ENCODE results near the gene NPM3.

NPM3 gene

GRCh38 chr10:101773923-101774588, 9.2 kb downstream of the NPM3 start:
- DNase-seq: no peak

DNA sequence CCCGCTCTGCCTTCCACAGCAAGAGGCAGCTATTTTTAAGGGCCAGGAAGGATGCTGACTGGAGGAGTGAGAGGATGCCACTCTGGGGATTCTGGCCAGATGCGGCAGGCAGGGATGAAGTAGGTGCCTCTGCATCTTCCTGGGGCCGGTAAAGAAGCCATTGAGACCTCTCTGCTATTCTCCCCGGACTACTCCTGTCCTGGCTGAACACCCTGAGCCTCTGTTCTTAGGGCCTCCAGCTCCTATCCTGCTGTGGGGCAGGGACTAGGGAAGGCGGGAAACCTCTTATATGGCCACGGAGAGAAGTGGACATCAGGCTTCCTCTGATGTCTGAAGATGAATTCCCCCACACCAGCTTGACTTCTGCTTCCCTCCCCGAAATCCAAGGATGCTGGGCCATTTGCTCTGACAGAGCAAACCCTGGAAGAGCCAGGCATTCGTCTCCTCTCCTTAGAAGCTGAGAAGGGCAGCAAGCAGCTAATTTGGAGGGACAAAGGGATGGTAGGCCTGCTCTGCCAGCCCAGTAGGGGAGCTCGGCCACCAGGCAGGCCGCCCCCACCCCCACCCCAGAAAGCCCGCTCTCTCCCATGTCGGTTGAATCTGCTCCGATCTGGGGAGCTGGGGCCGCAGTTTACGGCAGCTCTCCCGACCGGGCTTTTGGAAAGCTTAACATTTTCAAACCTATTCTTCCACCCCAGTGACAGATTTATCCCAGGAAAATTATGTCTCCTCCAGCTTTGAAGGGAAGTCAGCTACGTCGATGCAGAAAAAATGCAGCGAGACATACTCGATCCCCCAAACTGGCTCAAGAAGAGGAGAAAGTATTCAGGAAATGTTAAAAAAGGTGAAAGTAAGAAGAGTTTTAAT, 10.1 kb downstream of the NPM3 start:
- no peak for DNase-seq

- no peak for DNase-seq
These were observed 11.0 kb downstream of the NPM3 start for GRCh38 chr10:101772017-101772894.

DNA sequence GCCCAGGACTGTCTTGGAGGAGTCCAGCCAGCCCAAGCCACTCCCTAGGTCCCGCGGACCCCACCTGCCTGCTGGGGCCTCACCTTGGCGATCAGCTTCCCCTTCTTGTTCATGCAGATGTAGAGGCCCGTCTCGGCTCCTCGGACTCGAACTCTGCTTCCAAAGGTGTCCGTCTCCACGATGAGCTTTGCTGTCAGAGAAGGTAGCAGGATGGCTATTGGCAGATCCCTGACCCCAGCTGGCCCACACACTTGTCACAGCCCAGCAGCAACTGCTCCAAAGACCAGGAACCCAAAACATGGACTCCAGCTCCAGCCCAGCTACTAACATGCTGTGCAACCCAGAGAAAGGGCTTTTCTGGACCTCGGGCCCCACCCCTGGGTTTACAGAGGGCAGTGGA, 11.9 kb downstream of the NPM3 start:
- DNase-seq: no peak

- DNase-seq: no peak
These were observed 12.7 kb downstream of the NPM3 start for GRCh38 chr10:101770331-101771215.

DNA sequence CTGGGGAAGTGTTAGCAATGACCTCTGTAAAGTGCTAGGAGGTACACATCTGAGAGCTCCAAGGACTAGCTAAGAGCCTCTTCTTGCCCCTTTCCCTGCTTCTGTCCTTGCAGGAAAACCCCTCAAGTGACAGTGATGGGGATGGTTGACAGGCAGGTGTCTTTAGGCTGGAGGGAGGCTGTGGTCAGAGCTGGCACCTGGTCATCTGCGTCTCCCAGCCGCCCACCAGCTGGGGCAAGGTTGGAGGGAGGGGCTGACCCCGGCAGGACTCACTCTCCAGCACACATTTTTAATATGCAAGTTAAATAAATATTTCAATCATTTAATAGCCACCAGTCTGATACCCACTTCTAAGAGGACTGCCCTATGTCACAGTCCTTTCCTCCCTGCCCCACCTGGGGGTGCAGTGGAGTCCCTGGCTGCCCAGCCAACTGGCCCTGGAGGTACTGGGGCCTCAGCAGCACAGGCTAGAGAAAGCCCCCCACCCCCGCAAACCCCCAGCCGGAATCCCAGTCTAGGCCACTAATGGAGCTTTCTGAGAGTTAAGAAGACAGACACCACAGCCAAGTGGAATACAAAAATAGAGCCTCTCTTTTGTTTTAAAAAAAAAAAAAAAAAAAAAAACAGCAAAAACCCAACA, 13.6 kb downstream of the NPM3 start:
- DNase-seq: no peak

- no peak for DNase-seq
These were observed 14.5 kb downstream of the NPM3 start for GRCh38 chr10:101768791-101769170.

- no peak for DNase-seq
These were observed 15.1 kb downstream of the NPM3 start for GRCh38 chr10:101767966-101768790.

- DNase-seq: no peak
These were observed 15.7 kb downstream of the NPM3 start for GRCh38 chr10:101767600-101767945.

DNA sequence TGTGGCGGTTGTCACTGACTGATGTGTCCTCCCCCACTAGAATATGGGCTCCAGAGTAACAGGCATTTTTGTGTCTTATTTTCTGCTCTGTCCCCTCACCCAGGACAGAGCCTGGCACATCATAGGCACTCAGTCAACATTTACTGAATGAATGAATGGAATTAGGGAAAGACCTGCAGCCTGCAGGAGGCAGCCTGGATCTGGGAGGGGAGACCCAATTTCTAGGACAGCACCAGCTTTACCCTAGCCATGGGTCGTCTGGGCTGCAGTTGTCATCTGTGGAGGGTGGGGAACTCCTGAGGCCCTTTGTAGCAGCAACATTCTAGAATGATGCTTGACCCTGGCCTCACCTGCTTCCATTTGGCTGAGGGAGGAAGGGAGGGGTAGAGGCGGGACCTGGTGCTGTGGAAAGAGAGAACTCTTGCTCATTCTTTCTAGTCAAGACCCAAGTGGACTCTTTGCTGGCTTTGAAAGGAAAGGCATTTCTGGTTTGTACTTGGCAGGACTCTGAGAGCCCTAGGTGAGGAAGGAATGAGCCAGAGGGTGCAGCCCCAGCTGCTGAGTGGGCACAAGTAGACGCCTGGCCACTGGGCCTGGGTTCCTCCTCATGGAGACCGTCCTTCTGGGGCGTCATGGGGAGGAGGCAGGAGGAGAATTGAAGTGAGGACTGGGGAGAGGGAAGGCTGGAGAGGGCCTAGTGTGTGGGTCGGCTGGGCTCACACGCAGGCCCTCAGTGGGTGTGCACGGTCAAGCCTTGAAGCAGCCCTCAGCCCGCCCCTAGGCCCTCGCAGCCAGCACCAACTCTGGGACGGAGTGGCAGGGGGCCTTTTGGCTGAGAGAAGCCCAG, 16.3 kb downstream of the NPM3 start:
- no peak for DNase-seq

- no peak for DNase-seq
These were observed 16.9 kb downstream of the NPM3 start for GRCh38 chr10:101766306-101766705.

DNA sequence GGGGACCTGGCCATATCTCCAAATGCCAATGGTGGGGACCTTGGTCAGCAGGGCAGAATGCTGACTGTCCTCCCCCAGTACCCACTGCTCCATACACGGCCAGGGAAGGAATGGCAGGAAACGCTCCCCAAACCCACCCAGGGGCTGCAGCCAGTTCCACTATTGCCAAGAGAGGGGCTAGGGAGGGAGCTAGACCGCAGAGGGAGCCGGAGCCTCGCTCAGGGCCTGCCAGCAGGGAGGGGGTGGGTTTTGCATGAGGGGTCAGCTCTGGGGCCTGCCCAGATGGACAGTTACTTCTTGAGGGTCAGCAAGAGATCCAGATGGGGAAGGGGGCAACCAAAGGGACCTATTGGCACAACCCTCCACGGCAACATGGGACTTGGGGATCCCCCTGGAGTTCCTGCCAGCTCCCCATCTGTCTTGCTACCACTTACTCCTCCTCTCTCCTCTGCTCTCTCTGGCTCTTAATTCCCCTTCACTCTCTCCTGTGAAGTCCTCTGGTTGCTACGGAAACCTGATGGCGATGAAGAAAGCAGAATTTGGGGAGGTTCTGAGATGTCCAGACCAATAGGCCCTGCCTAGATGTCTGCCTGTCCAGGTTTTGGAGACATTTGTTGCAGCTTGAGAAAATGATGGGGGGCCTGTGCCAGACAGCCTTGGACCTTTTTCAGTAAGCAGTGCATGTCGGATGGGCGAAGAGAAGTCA, 20.0 kb downstream of the NPM3 start:
- no peak for DNase-seq

DNA sequence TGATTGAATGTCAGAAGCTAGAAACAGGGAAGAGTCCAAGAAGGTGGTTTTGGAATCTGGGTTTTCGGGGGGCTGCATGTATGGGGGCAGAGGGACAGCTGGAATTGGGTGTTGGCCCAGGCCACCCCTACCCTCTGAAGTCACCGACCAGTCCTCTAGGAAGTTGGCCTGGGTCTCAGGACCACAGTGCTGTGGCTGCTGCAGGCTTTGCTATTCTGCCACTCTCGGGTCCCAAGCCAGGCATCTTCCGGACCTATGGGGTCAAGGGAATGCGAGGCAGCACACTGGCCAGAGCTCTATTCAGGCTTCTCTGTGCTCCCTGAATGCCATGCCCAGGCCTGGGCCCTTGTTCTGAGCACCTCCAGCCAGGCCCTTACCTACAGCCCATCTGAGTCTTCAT, 20.5 kb downstream of the NPM3 start:
- DNase-seq: no peak

GRCh38 chr10:101761226-101761625, 22.0 kb downstream of the NPM3 start:
- DNase-seq: no peak

DNA sequence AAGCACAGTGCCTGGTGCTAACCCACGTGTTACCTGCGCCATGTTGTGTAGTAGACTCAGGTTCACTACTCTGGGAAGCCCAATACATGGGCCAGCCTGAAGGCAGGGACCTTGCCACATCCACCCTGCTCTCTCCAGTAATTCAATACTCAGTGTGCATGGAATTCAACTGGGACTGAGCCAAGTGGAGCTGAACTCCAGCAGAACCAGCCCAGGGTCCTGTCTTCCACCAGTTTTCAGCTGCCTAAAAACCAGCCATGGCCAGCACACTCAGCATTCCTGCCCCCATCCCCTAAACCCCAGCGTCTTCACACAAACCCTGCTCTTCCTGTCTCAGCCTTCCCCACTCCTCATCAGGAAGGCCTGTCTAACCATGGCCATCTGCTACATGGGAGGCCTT, 22.7 kb downstream of the NPM3 start:
- no peak for DNase-seq

DNA sequence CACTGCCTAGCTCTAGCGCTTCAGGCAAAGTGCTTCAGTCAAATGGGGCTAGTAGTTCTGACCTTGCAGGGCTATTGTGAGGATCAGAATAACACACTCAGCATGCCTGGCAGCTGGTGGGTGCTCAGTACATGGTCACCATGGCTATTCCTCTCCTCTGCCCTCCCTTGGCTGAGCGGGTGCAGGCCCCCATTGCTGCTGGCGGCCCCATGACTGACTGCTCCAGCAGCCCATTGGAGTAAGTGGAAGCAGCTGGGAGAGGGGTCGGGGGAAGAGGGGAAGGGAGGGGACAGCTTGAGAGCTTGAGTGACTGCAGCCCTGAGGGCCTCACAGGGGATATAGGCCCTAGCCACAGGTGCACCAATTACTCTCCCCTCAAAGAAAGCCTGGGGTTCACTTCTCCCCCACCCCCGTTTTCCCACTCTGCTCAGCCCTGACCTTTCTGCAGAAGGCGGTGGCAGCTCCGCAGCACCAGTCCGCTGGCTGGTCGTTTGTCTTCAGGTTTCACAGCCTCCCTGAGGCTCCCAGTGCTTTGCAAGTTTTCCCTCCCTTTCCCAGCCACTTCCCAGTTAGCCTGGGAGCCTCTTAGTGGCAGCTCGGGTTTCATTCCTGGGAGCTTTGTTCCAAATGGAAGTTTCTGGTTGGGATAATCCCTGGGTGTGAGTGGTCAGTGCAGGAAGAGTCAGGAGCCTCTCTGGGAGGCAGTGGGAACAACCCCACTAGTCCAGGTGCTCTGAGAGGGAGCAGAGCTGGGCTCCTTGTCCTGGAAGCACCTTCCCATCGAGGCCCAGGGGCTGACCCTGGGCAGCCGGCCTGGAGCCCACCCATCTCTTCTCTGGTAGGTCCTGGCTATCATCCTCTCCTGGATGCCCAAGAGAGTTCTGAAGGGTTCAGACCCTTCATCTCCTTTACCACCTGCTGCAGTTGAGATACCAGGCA, 23.7 kb downstream of the NPM3 start:
- DNase-seq: no peak

DNA sequence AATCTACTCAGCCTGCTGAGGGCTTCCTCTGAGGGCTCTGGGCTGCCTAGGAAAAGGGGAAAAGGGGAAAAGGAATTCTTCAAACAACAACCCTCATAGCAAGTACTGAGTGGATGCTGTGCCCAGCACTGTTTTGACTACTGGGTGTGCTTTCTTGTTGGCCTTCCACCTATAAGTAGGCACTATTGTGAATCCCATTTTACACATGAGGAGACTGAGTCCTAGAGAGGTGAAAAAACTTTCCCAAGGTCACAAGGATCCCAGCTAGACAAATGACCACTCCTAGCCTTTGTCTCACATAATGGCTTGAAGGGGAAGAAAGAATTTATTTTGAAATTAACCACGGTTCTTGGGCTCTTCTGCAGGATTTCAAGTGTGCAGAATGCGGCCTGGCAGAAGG, 24.4 kb downstream of the NPM3 start:
- no peak for DNase-seq

DNA sequence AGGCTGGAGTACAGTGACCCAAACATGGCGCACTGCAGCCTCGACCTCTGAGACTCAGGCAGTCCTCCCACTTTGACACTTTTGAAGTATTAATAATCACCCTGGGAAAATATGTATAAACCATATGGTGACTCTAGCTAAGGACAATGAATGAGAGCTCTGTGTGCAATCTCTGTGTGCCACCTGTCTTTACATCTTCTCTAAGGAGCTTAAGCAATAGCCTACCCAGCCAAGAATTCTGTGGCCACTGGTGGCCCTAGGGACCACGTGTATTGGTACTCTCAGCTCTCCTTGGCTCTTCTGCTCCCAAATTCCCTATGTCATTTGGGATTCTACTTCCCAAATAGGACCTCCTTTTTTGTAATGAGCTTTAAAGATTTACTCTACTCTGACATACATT, 31.0 kb downstream of the NPM3 start:
- no peak for DNase-seq
